T-cell (primary cell): ENCODE measurements around the gene RAB41. TPM values are rescaled to one million over a fixed set of nuclear protein-coding genes. Genes with fewer than 3 reads are reported as not detected.
A peak's percentile ranks its signal among the peaks of the same experiment; 100 is the strongest.

Experiments used
- ATAC-seq, 4 experiments: fragments of 200-7000 bp in 3 of 4; fragments of 150-1000 bp in 1 of 4; cut with Tn5 transposase; replicated peaks in 1 of 4; 1 replicate in 3 of 4; 2 replicates in 1 of 4; pipeline ENCODE4 v1.10.0; 2021; ENCODE audit warnings: moderate library complexity in 3 of 4, mild to moderate bottlenecking in 2 of 4, moderate number of reproducible peaks in 1 of 4
- CTCF ChIA-PET, 2 donors: fragments of 300-600 bp; sonication (Branson Sonifier 250); formaldehyde crosslinking; loops; one replicate each; lab custom pipeline; 2022; ENCODE audit warnings: antibody characterized with exemption in 2 of 2; lab: Charles Lee
- POLR2A ChIA-PET, 2 donors: fragments of 300-600 bp; sonication (Branson Sonifier 250); formaldehyde crosslinking; loops; one replicate each; lab custom pipeline; 2022; ENCODE audit warnings: antibody characterized with exemption in 2 of 2; lab: Charles Lee
- DNase-seq, 35 experiments: peaks; one replicate each; pipeline versions ENCODE4 v3.0.0 to v3.0.0-alpha.2; 2013 to 2023
- H3K27ac ChIP-seq: one replicate; pipeline ENCODE4 v1.5.1; 2013; ENCODE audit warnings: low read length
- H3K27me3 ChIP-seq, 2 experiments: replicated peaks in 1 of 2; 1 replicate in 1 of 2; 2 replicates in 1 of 2; pipeline versions ENCODE4 v1.6.1 to v1.7.0; 2013; ENCODE audit warnings: low read length in 1 of 2, mixed read lengths in 1 of 2; ENCODE audit not compliant: control insufficient read depth in 2 of 2, insufficient read depth in 2 of 2; ENCODE audit errors: extremely low read depth in 1 of 2
- H3K36me3 ChIP-seq, 2 donors: 1 replicate in 1 of 2; 2 replicates in 1 of 2; pipeline versions ENCODE4 v1.6.1 to v1.7.0; 2013; ENCODE audit warnings: low read length in 1 of 2; ENCODE audit not compliant: control insufficient read depth in 2 of 2, insufficient read depth in 1 of 2; ENCODE audit errors: extremely low read depth in 1 of 2
- H3K4me1 ChIP-seq, 2 experiments: 1 replicate in 1 of 2; 2 replicates in 1 of 2; pipeline versions ENCODE4 v1.6.1 to v1.7.0; 2013; ENCODE audit warnings: low read length in 2 of 2, mixed read lengths in 1 of 2; ENCODE audit not compliant: insufficient read depth in 2 of 2, control insufficient read depth in 1 of 2; ENCODE audit errors: extremely low read depth in 1 of 2
- H3K4me3 ChIP-seq, 2 donors: 1 replicate in 1 of 2; 2 replicates in 1 of 2; pipeline versions ENCODE4 v1.5.1 to v1.7.0; 2013; ENCODE audit warnings: mild to moderate bottlenecking in 2 of 2, low read length in 1 of 2, moderate library complexity in 1 of 2; ENCODE audit not compliant: control insufficient read depth in 1 of 2; ENCODE audit errors: extremely low read depth in 1 of 2
- H3K9me3 ChIP-seq: 2 replicates; pipeline ENCODE4 v1.7.0; 2013
- H3K27ac Mint-ChIP-seq, 2 donors: one replicate each; pipeline ENCODE4 v1.8.0; 2020 to 2021; ENCODE audit warnings: mild to moderate bottlenecking in 2 of 2, mixed read lengths in 2 of 2
- H3K27me3 Mint-ChIP-seq, 2 donors: one replicate each; pipeline ENCODE4 v1.8.0; 2021 to 2022; ENCODE audit warnings: mixed read lengths in 2 of 2
- H3K36me3 Mint-ChIP-seq: one replicate; pipeline ENCODE4 v1.8.0; 2021; ENCODE audit warnings: mixed read lengths
- H3K4me1 Mint-ChIP-seq, 3 donors: one replicate each; pipeline ENCODE4 v1.8.0; 2020 to 2022; ENCODE audit warnings: mixed read lengths in 3 of 3, mild to moderate bottlenecking in 1 of 3
- H3K4me3 Mint-ChIP-seq, 3 donors: one replicate each; pipeline ENCODE4 v1.8.0; 2020 to 2022; ENCODE audit warnings: mild to moderate bottlenecking in 3 of 3, mixed read lengths in 3 of 3, moderate library complexity in 3 of 3
- H3K9me3 Mint-ChIP-seq, 3 donors: one replicate each; pipeline ENCODE4 v1.8.0; 2020 to 2022; ENCODE audit warnings: mixed read lengths in 3 of 3
- WGBS: methylation state at CpG from one replicate; pipeline ENCODE4 v1.1.5; 2013; ENCODE audit warnings: missing lambda C conversion rate; ENCODE audit not compliant: insufficient coverage; 5-methylcytosine and 5-hydroxymethylcytosine counted together
- total RNA-seq, 35 experiments: library from RNA in 6 of 35; stranded (reverse) in 6 of 35; fragments of 120-200 nt in 1 of 35; gene quantifications; one replicate each; pipeline versions ENCODE4 v1.2.1 to v1.2.4 and lab custom pipeline; 2013 to 2026

The RAB41 gene
- total RNA-seq, 5 donors from 2014 or later (not counting 1 experiment from before 2014, with no cell fraction given) = not detected

GRCh38 chrX:70280573-70280972, 1.4 kb upstream of the RAB41 start:
- Mint-ChIP-seq H3K27ac (no peak overlapping the region), H3K36me3 (peaks cover 41% of the 10 kb centered on the region), H3K4me1 (no peaks in the 10 kb centered on the region), H3K9me3 (no peaks in the 10 kb centered on the region), H3K4me3 (no peak overlapping the region), H3K27me3 (peaks cover 0 to 21% of the 10 kb centered on the region in 2 donors)
- POLR2A ChIA-PET = no interaction called here
- 93% methylated on average over 2 of the region's 3 CpGs for WGBS
- CTCF ChIA-PET = no interaction called here
- Histone ChIP-seq H3K4me3 (no peak overlapping the region), H3K27ac (no peak overlapping the region), H3K9me3 (no peaks in the 10 kb centered on the region), H3K4me1 (no peaks in the 10 kb centered on the region), H3K36me3 (peaks cover 0 to 2% of the 10 kb centered on the region in 2 donors), H3K27me3 (no peaks in the 10 kb centered on the region)
- DNase-seq = no peak
- ATAC-seq = no peak

DNA sequence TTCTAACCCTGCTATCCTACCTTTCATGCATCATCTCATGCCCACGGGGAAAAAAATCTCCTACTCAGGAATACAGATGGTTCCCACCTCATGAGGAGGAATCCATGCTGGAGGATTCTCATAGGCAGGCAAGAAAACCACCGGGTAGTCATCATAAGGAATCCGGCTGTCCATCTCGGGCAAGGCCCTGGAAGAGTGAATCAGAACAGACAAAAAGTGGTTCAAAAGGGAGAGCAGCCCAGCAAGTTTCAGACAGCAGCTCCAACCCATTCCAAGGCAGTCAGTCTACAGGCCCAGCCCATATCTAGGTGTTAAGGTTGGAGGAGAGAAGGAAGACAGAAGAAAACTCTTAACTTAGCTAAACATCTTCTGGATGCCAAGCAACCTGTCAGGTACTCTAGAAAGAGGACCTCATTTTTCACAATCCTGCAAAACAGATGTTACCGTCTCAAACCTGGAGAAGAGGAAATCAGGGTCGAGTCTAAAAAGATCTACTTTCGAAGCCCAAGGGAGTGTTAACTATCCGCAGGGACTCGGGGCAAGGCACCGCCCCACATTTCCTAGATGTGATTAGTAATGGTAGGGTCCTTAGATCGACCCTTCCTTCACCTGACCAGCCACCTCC, 7.3 kb downstream of the RAB41 start:
- no peak for DNase-seq
- H3K27ac Mint-ChIP-seq = peak overlapping the region; percentile 81 to 86
- ChIA-PET CTCF (interaction anchor here (0.5 to 0.9 kb wide), 3 partner anchors 15 to 156 kb away, joined by 4 to 7 read pairs (median 5); partner anchors contain the start of gene IGBP1 (in 1 of the 2)), POLR2A (interaction anchor here in 1 of 2 donors (1.0 kb wide), 1 partner anchor 156 kb away, joined by 3 read pairs; the partner anchor contains the start of gene IGBP1)
- Histone ChIP-seq H3K27ac (peak overlapping the region; percentile 51), H3K4me3 (peak overlapping the region; percentile 69 to 88), H3K36me3 (peaks cover 0 to 9% of the 10 kb centered on the region in 2 donors), H3K9me3 (no peaks in the 10 kb centered on the region), H3K27me3 (no peaks in the 10 kb centered on the region), H3K4me1 (peaks cover 5 to 13% of the 10 kb centered on the region in 2 experiments)
- H3K4me1 Mint-ChIP-seq = peaks cover 0 to 16% (median 12%) of the 10 kb centered on the region in 3 donors
- ATAC-seq = no peak
- H3K4me3 Mint-ChIP-seq = peak overlapping the region; percentile 83 to 85 (median 83)
- H3K36me3 Mint-ChIP-seq = peaks cover 18% of the 10 kb centered on the region
- WGBS = no CpG with 5 or more reads among the region's 11 CpGs
- H3K27me3 Mint-ChIP-seq = peaks cover 0 to 9% of the 10 kb centered on the region in 2 donors
- no peaks in the 10 kb centered on the region for H3K9me3 Mint-ChIP-seq

- ATAC-seq = peak; percentile 98 to 99 (median 99)
- Histone ChIP-seq H3K9me3 (no peaks in the 10 kb centered on the region), H3K4me1 (peaks cover 5 to 13% of the 10 kb centered on the region in 2 experiments), H3K27ac (peak within 1 kb of the TSS; percentile 51), H3K4me3 (peak within 1 kb of the TSS; percentile 69 to 88), H3K36me3 (peaks cover 0 to 9% of the 10 kb centered on the region in 2 donors), H3K27me3 (no peaks in the 10 kb centered on the region)
- peaks cover 0 to 9% of the 10 kb centered on the region in 2 donors for H3K27me3 Mint-ChIP-seq
- DNase-seq = peak; percentile 45 to 80 (median 60)
- H3K27ac Mint-ChIP-seq = peak within 1 kb of the TSS; percentile 81 to 86
- H3K9me3 Mint-ChIP-seq = no peaks in the 10 kb centered on the region
- under 1% methylated on average over 19 of the region's 62 CpGs for WGBS
- POLR2A ChIA-PET = interaction anchor here in 1 of 2 donors (1.0 kb wide), 1 partner anchor 156 kb away, joined by 3 read pairs; the partner anchor contains the start of gene IGBP1
- H3K4me1 Mint-ChIP-seq = peaks cover 0 to 16% (median 12%) of the 10 kb centered on the region in 3 donors
- peak within 1 kb of the TSS; percentile 83 to 85 (median 83) for H3K4me3 Mint-ChIP-seq
- H3K36me3 Mint-ChIP-seq = peaks cover 14% of the 10 kb centered on the region
- CTCF ChIA-PET = interaction anchor here (0.5 to 1.1 kb wide), 3 partner anchors 89 to 156 kb away, joined by 4 to 7 read pairs (median 5); partner anchors contain the start of gene IGBP1 (in 1 of the 2)
Observed at GRCh38 chrX:70289793-70290770, 8.1 kb downstream of the RAB41 start, which contains the start of the genes KIF4A and PDZD11. KIF4A (plus strand) TSS chrX:70290104; CDS start chrX:70290459, 355 bp downstream. PDZD11 (minus strand) TSS chrX:70289927; CDS start chrX:70289341, 586 bp downstream.

GRCh38 chrX:70292788-70293187, 10.8 kb downstream of the RAB41 start:
- Mint-ChIP-seq H3K4me1 (peaks cover 0 to 16% (median 12%) of the 10 kb centered on the region in 3 donors), H3K36me3 (no peaks in the 10 kb centered on the region), H3K4me3 (no peak overlapping the region), H3K27ac (no peak overlapping the region), H3K27me3 (peaks cover 0 to 10% of the 10 kb centered on the region in 2 donors), H3K9me3 (no peaks in the 10 kb centered on the region)
- DNase-seq (no peak), ATAC-seq (no peak)
- H3K27ac ChIP-seq = no peak overlapping the region
- POLR2A ChIA-PET = no interaction called here
- no peak overlapping the region for H3K4me3 ChIP-seq
- WGBS = no CpG with 5 or more reads among the region's 1 CpG
- CTCF ChIA-PET = interaction anchor here in 1 of 2 donors (0.5 kb wide), 1 partner anchor 1113 kb away, joined by 4 read pairs; no protein-coding TSS in a partner anchor
- H3K4me1 ChIP-seq = peaks cover 5 to 13% of the 10 kb centered on the region in 2 experiments
- no peaks in the 10 kb centered on the region for H3K27me3 ChIP-seq
- no peaks in the 10 kb centered on the region for H3K9me3 ChIP-seq
- peaks cover 0 to 4% of the 10 kb centered on the region in 2 donors for H3K36me3 ChIP-seq

DNA sequence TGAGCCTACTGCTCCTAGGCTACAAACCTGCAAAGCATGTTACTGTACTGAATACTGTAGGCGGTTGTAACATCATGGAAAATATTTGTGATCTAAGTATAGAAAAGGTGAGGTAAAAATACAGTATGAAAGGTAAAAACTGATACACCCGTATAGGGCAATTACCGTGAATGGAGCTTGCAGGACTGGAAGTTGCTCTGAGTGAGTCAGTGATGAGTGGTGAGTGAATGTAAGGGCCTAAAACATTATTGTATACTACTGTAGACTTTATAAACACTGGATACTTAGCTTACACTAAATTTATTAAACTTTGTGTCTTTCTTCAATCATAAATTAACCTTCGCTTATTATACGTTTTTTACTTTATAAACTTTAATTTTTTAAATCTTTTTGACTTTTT, 11.6 kb downstream of the RAB41 start:
- DNase-seq = no peak
- H3K27me3 ChIP-seq = no peaks in the 10 kb centered on the region
- Mint-ChIP-seq H3K36me3 (no peaks in the 10 kb centered on the region), H3K9me3 (no peaks in the 10 kb centered on the region), H3K27ac (no peak overlapping the region), H3K4me1 (peaks cover 0 to 15% (median 12%) of the 10 kb centered on the region in 3 donors), H3K27me3 (peaks cover 0 to 10% of the 10 kb centered on the region in 2 donors), H3K4me3 (no peak overlapping the region)
- no peaks in the 10 kb centered on the region for H3K9me3 ChIP-seq
- ChIA-PET POLR2A (interaction anchor here in 1 of 2 donors (0.5 kb wide), 1 partner anchor 149 kb away, joined by 6 read pairs; no protein-coding TSS in a partner anchor), CTCF (no interaction called here)
- no peak overlapping the region for H3K27ac ChIP-seq
- no CpG with 5 or more reads among the region's 5 CpGs for WGBS
- H3K36me3 ChIP-seq = no peaks in the 10 kb centered on the region
- no peak for ATAC-seq
- no peak overlapping the region for H3K4me3 ChIP-seq
- H3K4me1 ChIP-seq = peaks cover 5 to 13% of the 10 kb centered on the region in 2 experiments
